Activated naive CD8-positive, alpha-beta T cell (primary cell): Measurements from ENCODE around the gene ASPG.
A peak's percentile ranks its signal among the peaks of the same experiment; 100 is the strongest.

Source experiments
- H3K27ac Mint-ChIP-seq: one replicate; pipeline ENCODE4 v1.8.0; 2021; ENCODE audit warnings: mixed read lengths
- H3K27me3 Mint-ChIP-seq: one replicate; pipeline ENCODE4 v1.8.0; 2021; ENCODE audit warnings: mixed read lengths
- H3K36me3 Mint-ChIP-seq: one replicate; pipeline ENCODE4 v1.8.0; 2021; ENCODE audit warnings: mixed read lengths
- H3K4me1 Mint-ChIP-seq: one replicate; pipeline ENCODE4 v1.8.0; 2021; ENCODE audit warnings: low read depth, mixed read lengths
- H3K4me3 Mint-ChIP-seq: one replicate; pipeline ENCODE4 v1.8.0; 2021; ENCODE audit warnings: mild to moderate bottlenecking, mixed read lengths
- H3K9me3 Mint-ChIP-seq: one replicate; pipeline ENCODE4 v1.8.0; 2021; ENCODE audit warnings: low read depth, mixed read lengths

ASPG gene

DNA sequence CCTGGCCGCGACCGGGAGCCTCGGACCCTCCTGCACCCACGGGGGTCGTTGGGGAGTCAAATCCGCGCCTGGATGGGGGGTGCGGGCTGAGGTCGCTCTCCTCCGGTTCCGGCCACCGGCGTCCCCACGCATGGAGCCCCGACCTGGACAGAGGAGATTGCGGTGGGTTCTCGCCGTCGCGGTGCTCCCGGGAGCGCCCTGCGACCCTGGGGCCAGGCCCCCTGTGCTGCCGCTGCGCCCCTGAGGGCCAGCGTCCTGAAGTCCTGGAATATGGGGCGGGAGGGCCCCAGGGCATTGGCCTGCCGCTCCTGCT, 345 bp downstream of the ASPG start:
- H3K4me1 Mint-ChIP-seq: peaks cover 2% of the 10 kb centered on the region
- no peaks in the 10 kb centered on the region for H3K36me3 Mint-ChIP-seq
- H3K27me3 Mint-ChIP-seq: peaks cover 4% of the 10 kb centered on the region
- no peaks in the 10 kb centered on the region for H3K9me3 Mint-ChIP-seq
- no peak overlapping the region for H3K27ac Mint-ChIP-seq
- no peak overlapping the region for H3K4me3 Mint-ChIP-seq

DNA sequence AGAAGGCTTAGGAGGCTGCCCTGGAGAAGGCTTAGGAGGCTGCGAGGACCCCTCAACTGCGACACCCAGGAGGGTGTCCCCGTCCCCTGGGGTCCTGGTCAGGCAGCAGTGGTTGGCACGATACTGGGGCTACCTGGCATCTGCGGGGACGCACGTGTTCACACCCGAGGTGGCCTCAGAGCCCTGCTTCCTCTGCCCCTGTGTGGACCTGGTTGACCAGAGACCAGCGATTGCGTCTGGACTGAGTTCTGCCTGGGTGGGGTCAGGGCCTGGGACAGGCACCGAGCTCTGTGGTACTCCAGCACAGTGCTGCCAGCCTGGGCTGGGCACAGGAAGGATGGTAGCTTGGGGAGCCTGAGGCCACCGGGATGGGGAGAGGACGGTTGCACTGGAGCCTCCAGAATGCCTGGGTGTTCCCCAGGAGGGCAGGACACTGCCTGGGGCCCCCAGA, 735 bp downstream of the ASPG start:
- Mint-ChIP-seq H3K4me1 (peaks cover 2% of the 10 kb centered on the region), H3K4me3 (peak overlapping the region; percentile 44), H3K9me3 (no peaks in the 10 kb centered on the region), H3K36me3 (no peaks in the 10 kb centered on the region), H3K27ac (no peak overlapping the region), H3K27me3 (peaks cover 4% of the 10 kb centered on the region)

DNA sequence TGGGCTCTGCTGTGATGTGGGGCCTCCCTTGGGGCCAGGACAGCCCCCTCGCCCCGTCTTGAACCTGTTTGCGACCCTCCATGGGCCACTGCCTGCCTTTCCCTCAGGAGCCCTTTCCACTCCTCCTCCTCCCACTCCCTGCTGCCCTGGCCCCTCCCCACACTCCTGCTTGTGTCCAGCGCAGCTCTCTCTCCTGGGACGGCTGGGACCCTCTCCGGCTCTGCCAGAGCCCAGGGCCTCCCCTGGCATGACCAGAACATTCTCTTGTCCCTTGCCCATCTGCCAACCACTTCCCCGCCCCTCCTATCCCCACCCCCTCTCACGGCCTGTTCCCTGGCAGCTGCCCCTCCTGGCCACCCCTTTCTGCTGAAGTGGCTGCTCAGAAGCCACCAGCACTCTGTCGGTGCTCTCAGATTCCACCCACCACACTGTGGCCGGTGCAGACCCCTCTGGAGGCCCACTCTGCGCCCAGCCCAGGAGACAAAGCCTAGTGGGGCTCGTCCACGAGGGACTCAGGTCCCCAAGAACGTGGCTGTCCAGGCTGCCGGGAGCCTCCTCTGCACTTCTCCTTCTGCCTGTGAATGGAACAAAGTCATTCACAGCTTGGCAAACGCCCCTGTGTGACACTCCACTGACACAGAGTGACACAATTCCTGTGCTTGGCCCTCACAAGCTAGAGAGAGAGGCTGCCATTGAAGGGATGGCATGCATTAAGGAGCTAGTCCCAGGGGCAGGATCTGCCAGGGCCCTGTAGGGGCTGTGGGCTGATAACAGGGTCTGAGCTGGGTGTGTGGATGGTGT, 1.4 kb downstream of the ASPG start:
- Mint-ChIP-seq H3K27ac (no peak overlapping the region), H3K4me3 (peak overlapping the region; percentile 44), H3K27me3 (peaks cover 4% of the 10 kb centered on the region), H3K36me3 (no peaks in the 10 kb centered on the region), H3K4me1 (peaks cover 2% of the 10 kb centered on the region), H3K9me3 (no peaks in the 10 kb centered on the region)

DNA sequence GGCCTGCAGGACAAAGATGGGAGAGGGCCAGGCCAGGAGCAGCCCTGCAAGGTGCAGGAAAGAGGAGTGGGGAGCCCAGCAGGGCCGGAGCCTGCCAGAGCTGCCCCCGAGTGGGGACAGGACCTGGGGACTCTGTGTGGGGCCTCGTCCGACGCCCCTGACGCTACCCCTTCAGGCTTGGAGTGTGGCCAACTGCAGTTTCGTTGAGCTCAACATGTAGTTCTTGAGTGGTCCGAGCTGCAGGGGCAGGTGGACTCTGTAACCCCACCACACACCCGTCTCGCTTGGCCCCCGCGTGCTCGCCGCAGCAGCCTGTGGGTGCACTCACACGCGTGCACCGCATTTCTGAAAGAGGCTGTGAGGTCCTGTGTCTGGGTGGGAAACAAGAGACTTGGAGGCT, 2.0 kb downstream of the ASPG start:
- Mint-ChIP-seq H3K9me3 (no peaks in the 10 kb centered on the region), H3K36me3 (no peaks in the 10 kb centered on the region), H3K27me3 (peaks cover 4% of the 10 kb centered on the region), H3K4me1 (peaks cover 2% of the 10 kb centered on the region), H3K4me3 (no peak overlapping the region), H3K27ac (no peak overlapping the region)

DNA sequence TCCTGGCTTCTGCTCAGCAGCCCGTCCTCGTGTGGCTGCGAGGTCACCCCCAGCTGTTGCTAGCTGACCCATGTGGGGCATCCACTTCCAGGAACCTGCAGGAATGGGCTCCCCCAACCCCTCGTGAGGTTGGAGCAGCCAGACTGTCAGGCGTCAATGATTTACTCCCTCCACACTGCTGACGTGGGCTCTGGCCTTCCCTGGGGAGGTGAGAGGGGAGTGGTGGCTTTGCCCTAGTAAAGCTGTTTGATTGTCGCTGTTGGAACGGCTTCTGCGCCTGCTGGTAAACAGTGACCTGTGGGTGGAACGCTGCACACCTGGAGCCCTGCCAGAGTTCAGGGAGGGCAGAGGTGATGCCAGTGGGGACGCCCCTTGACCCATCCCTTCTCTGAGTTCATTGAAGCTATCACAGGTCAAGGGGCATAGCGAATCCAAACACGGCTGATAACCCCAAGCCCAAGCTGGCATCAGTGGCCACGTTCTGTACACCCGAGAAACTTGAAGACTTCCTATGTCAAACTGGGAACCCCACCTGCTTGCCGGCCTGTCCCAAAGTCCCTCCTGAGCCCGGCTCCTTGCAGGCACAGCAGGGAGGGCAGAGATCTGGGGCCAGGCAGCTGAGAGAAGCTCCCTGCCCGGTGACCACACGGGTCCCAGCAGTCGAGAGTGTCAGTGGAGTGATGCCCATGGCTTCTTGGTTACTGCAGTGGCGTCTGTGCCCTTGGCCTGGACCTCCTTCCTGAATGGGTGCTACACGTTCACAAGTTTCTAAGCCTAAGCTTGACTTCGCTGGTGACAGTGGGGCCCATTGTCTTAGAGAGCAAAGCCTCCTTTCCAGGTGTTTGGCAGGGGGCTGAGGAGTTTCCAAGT, 2.7 kb downstream of the ASPG start:
- H3K36me3 Mint-ChIP-seq: no peaks in the 10 kb centered on the region
- peaks cover 4% of the 10 kb centered on the region for H3K27me3 Mint-ChIP-seq
- peaks cover 2% of the 10 kb centered on the region for H3K4me1 Mint-ChIP-seq
- H3K27ac Mint-ChIP-seq: no peak overlapping the region
- H3K4me3 Mint-ChIP-seq: no peak overlapping the region
- H3K9me3 Mint-ChIP-seq: no peaks in the 10 kb centered on the region

DNA sequence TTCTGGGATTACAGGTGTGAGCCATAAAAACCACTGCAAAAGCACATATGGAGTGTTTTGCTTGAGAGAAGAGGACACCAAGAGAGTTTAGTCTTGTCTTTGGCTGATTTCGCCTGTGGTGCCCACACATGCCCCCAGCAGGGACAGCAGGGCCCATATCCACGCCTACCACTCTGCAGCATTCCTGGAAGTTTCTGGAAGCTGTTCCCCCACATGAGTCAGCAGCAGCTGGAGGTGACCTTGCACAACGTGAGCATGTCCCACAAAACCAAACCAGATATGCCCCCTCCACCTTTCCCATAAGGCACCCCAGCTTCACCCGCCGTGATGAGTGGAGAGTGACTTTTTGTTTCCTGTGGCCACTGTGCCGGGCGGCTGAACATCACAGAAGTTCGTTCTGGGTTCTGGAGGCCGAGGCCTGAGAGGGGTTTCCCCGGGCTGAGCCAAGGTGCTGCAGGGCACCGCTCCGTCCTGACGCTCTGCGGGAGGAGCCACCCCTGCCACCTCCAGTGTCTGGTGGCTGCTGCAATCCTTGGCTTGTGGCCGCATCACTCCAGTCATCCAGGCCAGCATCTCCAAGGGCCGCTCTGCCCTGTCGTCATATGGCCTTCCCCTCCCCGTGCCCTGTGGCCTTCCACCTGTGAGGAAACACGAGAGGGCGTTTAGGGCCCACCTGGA, 4.7 kb downstream of the ASPG start:
- Mint-ChIP-seq H3K27me3 (peaks cover 2% of the 10 kb centered on the region), H3K4me1 (peaks cover 4% of the 10 kb centered on the region), H3K9me3 (no peaks in the 10 kb centered on the region), H3K4me3 (no peak overlapping the region), H3K36me3 (no peaks in the 10 kb centered on the region), H3K27ac (no peak overlapping the region)

DNA sequence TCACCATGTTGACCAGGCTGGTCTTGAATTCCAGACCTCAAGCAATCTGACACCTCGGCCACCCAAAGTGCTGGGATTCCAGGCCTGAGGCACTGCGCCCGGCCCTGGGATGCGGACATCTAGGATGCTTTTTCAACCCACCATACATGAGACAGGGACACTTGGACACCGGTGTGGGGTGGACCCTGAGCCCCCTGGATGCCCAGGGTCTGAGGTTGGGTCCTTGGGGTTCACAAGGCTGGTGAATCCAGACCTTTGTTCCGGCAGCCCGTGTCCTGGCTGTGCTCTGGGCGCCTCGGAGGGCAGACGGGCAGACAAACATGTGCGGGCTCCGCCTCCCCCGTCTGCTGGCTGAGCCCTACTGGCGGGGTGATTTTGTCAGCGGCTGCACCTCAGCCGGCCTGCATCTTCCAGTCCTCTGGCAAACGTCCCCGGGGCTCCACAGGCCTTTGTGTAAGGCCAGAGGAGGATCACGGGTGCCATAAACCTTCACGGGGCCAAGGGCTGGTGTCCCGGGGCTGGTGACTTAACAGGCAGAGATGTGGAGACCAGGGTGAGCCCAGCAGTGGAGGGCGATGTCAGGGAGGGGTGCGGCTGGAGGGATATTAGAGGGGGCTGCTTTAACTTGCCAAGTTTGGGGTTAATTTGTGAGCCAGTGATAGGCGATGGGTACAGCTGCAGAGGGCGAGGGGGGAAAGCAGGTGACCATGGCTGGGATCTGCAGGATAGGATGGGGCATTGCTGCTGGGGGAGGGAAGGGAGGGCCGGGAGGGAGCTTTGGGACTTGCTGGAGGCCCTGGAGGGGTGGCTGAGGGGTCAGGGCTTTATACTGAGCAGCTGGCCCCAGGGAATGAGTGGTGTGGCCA, 5.8 kb downstream of the ASPG start:
- Mint-ChIP-seq H3K4me3 (no peak overlapping the region), H3K27me3 (peaks cover 2% of the 10 kb centered on the region), H3K27ac (no peak overlapping the region), H3K4me1 (peaks cover 4% of the 10 kb centered on the region), H3K9me3 (no peaks in the 10 kb centered on the region), H3K36me3 (no peaks in the 10 kb centered on the region)

DNA sequence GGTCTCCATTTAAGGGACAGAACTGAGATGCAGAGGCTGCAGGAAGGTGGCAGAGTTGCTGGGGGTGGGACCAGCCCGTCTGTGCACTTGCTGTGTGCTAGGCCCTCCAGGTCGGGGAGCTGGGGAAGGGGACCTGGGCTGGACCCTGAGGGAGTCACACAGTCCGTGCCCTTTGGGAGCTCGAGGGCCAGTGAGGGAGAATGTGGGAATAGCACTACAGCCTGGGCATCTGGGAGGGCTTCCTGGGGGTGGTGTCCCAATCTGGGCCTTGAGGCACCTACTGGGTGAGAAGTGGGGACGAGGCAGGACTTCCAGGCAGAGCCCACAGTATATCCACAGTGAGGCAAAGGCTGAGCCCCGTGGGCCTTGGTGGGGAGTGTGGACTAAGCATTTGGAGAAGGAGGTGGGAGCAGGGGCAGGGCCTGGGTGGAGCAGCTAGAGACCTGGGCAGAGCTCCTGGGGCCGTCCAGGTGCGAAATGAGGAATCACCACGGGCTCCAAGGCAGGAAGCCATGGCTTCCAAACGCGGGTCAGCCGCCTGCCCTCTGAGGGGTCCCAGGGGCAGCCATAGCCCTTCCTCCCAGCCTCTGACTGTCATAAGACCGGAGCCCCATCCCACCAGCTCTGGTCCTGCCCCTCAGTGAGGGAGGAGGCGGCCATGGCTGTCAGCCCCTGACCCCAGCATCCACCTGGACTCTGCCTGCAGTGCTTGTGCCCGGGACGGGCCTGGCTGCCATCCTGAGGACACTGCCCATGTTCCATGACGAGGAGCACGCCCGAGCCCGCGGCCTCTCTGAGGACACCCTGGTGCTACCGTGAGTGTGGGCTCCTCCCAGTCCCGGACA, 6.6 kb downstream of the ASPG start:
- H3K27ac Mint-ChIP-seq: no peak overlapping the region

DNA sequence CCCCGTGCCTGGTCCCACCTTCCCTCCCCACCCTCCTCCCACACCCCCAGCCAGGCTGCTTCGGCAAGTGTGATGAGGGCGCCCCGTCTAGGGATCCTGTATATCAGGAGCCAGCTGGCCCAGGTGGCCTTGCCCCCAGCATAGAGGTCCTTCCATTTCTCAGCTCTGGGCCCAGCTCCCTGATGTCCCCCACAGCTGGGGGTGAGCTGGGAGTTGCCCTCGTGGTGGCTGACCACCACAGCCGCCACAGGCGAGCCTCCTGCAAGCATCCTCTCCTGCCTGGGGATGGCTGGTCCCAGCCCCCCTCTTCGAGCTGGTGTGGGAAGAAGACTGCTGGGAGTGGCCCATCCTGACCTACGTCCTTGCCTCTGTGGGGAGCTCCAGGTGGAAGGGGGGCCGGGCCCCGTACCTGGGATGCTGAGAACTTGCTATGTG, 7.4 kb downstream of the ASPG start:
- Mint-ChIP-seq H3K4me3 (no peak overlapping the region), H3K27ac (no peak overlapping the region), H3K27me3 (no peaks in the 10 kb centered on the region), H3K36me3 (no peaks in the 10 kb centered on the region), H3K4me1 (peaks cover 4% of the 10 kb centered on the region), H3K9me3 (no peaks in the 10 kb centered on the region)

More for the DNA sequence above, 6.6 kb downstream of the ASPG start:
- H3K36me3 Mint-ChIP-seq: no peaks in the 10 kb centered on the region
- peaks cover 4% of the 10 kb centered on the region for H3K4me1 Mint-ChIP-seq
- no peak overlapping the region for H3K4me3 Mint-ChIP-seq
- H3K27me3 Mint-ChIP-seq: peaks cover 2% of the 10 kb centered on the region
- H3K9me3 Mint-ChIP-seq: no peaks in the 10 kb centered on the region

DNA sequence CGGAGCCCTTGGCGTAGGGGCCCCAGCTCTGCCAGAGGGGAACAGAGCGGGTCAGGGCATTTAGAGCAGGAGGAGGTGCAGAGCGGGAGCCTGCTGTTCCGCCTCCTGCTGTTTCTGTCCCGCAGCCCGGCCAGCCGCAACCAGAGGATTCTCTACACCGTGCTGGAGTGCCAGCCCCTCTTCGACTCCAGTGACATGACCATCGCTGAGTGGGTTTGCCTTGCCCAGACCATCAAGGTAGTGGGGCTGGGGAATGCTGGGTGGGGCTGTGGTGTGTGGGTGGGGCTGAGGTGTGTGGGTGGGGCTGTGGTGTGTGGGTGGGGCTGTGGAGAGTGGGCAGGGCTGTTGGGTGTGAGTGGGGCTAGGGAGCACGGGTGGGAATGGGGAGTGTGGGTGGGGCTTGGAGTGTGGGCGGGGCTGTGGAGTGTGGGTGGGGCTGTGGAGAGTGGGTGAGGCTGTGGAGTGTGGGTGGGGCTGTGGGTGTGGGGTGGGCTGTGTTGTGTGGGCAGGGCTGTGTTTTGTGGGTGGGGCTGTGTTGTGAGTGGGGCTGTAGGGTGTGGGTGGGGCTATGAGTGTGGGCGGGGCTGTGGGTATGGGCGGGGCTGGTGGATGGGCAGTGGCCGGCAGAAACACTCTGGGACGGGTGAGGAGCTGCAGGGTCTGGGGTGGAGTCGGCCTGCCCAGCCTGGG, 8.0 kb downstream of the ASPG start:
- Mint-ChIP-seq H3K36me3 (no peaks in the 10 kb centered on the region), H3K9me3 (no peaks in the 10 kb centered on the region), H3K4me3 (no peak overlapping the region), H3K27ac (no peak overlapping the region), H3K4me1 (peaks cover 4% of the 10 kb centered on the region), H3K27me3 (no peaks in the 10 kb centered on the region)

DNA sequence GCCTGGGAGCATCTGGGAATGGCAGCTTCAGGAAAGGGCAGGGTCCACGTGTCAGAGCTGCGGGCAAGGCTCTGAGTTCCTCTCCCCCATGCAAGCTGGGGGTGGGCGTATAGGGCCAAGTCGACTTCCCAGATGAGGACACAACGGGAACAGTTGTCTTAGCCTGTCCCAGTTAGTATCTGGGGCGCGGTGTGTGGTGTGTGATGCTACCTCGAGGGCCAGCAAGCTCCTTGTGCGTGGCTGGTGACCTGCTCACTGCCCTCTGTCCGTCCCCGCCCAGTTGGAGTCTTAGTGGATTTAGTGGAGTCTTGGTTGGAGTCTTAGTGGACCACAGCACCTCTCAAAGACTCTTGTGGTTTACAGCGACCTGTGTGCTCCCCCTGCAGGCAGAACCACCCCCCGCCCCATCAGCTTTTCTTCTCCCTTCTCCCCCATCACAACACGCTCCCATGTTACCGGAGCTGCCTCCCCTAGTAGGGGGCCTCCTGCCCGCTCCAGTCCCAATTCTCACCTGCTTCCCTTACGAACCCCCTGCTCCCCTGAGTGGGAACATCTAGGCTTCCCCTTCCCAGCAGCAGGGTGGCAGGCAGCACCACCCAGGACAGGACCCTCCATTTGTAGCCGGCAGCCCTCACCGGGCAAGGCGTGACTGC, 8.7 kb downstream of the ASPG start:
- Mint-ChIP-seq H3K27ac (no peak overlapping the region), H3K27me3 (no peaks in the 10 kb centered on the region), H3K9me3 (no peaks in the 10 kb centered on the region), H3K4me1 (peaks cover 4% of the 10 kb centered on the region), H3K36me3 (no peaks in the 10 kb centered on the region), H3K4me3 (no peak overlapping the region)

DNA sequence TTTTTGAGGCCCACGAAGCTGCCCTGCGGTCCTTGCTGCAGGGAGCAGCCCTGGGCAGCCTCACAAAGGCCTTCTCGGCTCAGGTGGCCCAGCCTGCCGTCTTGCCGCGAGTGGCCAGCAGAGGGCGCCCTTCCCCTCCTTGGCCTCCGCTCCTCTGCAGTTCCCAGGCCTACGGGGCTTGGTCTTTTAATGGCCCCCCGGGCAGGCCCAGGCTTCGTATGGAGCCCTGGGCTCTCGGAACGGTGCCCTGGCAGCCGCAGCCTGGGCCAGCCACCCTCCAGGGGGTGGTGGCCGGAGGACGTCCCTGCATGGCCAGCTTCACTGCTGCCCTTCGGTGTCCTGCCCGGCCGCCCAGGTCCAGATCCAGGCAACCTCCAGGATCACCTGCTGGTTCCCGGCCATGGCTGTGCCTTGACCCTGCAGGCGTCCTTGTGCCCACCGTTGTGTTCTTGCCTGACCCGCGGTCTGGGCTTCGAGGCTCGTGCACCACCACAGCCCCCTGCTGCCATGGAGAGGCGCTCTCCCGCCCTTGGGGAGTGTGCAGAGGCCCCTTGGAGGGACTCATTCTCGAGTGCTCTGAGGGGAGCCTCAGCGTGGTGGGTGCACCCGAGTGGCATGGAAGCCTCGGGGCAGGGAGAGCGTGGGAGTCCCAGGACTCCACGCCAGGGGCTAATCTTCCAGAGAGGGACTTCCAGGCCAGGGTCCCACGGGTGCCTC, 9.4 kb downstream of the ASPG start:
- Mint-ChIP-seq H3K27me3 (no peaks in the 10 kb centered on the region), H3K9me3 (no peaks in the 10 kb centered on the region), H3K4me1 (peaks cover 4% of the 10 kb centered on the region), H3K36me3 (no peaks in the 10 kb centered on the region), H3K4me3 (no peak overlapping the region), H3K27ac (no peak overlapping the region)
